ENCODE data around the gene VAMP2.

The VAMP2 gene

DNA sequence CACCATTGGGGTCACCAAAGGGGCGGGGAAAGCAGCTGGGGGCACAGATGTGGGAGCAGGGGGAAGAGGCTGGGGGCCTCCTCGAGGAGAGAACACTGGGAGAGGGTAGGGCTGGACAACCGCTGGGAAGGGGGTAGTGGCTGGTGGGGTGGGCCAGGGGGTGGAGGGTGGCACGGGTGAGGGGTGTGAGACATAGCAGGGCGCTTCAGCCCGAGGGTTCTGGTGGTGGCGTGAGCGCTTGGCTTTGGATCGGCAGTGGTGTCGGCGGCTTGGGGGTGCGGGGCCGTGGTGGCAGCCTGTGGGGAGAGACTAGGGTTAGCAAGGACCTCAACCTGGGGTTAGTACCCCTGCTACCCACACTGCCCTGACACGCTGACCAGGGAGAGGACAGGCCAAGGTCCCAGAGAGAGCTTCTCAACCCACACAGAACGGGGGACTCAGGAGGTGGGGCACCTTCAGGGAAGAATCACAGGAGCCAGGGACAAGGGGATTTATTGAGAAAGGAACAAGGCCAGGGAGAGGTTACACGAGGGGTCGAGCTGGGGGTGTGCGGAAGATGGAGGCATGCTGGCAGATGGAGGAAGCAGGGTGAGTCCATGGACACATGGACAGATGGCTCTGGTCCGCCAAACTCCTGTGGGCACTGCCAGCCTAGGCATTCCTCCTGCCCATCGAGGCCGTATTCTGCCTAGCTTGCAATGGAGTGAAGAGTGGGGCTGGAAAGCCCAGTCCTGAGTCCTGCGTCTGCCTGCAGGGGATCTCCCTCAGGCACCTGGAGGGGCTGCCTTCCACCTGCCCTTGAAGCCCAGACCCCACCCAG, 19.0 kb downstream of the VAMP2 start:
- no peak for ATAC-seq
- no peak for TF ChIP-seq PATZ1 (CRISPR knock-in tag; IDR thresholded peaks at IDR 0.05; ENCODE audit: borderline replicate concordance)
- no peak for TF ChIP-seq GLIS3 (CRISPR knock-in tag; IDR thresholded peaks at IDR 0.05)
- TF ChIP-seq RARB (CRISPR knock-in tag; IDR thresholded peaks at IDR 0.05) = no peak
- no peak for TF ChIP-seq TOX (CRISPR knock-in tag; IDR thresholded peaks at IDR 0.05; ENCODE audit: borderline replicate concordance)
- no peak for TF ChIP-seq OSR1 (CRISPR knock-in tag; IDR thresholded peaks at IDR 0.05)
- TF ChIP-seq ZNF8 (CRISPR knock-in tag; IDR thresholded peaks at IDR 0.05) = no peak
- no peak for TF ChIP-seq POU6F1 (CRISPR knock-in tag; IDR thresholded peaks at IDR 0.05; ENCODE audit: borderline replicate concordance, low read depth)
- no peak for TF ChIP-seq SNAI2 (CRISPR knock-in tag; IDR thresholded peaks at IDR 0.05)
- TF ChIP-seq, protein P1, sequence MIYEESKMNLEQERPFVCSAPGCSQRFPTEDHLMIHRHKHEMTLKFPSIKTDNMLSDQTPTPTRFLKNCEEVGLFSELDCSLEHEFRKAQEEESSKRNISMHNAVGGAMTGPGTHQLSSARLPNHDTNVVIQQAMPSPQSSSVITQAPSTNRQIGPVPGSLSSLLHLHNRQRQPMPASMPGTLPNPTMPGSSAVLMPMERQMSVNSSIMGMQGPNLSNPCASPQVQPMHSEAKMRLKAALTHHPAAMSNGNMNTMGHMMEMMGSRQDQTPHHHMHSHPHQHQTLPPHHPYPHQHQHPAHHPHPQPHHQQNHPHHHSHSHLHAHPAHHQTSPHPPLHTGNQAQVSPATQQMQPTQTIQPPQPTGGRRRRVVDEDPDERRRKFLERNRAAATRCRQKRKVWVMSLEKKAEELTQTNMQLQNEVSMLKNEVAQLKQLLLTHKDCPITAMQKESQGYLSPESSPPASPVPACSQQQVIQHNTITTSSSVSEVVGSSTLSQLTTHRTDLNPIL (CRISPR knock-in tag; IDR thresholded peaks at IDR 0.05; ENCODE audit: low read depth) = no peak
- TF ChIP-seq, protein P2, sequence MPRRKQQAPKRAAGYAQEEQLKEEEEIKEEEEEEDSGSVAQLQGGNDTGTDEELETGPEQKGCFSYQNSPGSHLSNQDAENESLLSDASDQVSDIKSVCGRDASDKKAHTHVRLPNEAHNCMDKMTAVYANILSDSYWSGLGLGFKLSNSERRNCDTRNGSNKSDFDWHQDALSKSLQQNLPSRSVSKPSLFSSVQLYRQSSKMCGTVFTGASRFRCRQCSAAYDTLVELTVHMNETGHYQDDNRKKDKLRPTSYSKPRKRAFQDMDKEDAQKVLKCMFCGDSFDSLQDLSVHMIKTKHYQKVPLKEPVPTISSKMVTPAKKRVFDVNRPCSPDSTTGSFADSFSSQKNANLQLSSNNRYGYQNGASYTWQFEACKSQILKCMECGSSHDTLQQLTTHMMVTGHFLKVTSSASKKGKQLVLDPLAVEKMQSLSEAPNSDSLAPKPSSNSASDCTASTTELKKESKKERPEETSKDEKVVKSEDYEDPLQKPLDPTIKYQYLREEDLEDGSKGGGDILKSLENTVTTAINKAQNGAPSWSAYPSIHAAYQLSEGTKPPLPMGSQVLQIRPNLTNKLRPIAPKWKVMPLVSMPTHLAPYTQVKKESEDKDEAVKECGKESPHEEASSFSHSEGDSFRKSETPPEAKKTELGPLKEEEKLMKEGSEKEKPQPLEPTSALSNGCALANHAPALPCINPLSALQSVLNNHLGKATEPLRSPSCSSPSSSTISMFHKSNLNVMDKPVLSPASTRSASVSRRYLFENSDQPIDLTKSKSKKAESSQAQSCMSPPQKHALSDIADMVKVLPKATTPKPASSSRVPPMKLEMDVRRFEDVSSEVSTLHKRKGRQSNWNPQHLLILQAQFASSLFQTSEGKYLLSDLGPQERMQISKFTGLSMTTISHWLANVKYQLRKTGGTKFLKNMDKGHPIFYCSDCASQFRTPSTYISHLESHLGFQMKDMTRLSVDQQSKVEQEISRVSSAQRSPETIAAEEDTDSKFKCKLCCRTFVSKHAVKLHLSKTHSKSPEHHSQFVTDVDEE (CRISPR knock-in tag; IDR thresholded peaks at IDR 0.05) = no peak
- TF ChIP-seq TCF4 (CRISPR knock-in tag; IDR thresholded peaks at IDR 0.05; ENCODE audit: borderline replicate concordance) = no peak
- TF ChIP-seq, protein P3, sequence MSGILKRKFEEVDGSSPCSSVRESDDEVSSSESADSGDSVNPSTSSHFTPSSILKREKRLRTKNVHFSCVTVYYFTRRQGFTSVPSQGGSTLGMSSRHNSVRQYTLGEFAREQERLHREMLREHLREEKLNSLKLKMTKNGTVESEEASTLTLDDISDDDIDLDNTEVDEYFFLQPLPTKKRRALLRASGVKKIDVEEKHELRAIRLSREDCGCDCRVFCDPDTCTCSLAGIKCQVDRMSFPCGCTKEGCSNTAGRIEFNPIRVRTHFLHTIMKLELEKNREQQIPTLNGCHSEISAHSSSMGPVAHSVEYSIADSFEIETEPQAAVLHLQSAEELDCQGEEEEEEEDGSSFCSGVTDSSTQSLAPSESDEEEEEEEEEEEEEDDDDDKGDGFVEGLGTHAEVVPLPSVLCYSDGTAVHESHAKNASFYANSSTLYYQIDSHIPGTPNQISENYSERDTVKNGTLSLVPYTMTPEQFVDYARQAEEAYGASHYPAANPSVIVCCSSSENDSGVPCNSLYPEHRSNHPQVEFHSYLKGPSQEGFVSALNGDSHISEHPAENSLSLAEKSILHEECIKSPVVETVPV (CRISPR knock-in tag; IDR thresholded peaks at IDR 0.05) = no peak
- no peak for TF ChIP-seq ZNF70 (CRISPR knock-in tag; IDR thresholded peaks at IDR 0.05)
- TF ChIP-seq ZNF565 (CRISPR knock-in tag; conservative IDR thresholded peaks at IDR 0.05; ENCODE audit: low read depth) = no peak
- no peak for TF ChIP-seq ESRRG (CRISPR knock-in tag; IDR thresholded peaks at IDR 0.05)
- TF ChIP-seq ZFP3 (CRISPR knock-in tag; IDR thresholded peaks at IDR 0.05) = no peak

DNA sequence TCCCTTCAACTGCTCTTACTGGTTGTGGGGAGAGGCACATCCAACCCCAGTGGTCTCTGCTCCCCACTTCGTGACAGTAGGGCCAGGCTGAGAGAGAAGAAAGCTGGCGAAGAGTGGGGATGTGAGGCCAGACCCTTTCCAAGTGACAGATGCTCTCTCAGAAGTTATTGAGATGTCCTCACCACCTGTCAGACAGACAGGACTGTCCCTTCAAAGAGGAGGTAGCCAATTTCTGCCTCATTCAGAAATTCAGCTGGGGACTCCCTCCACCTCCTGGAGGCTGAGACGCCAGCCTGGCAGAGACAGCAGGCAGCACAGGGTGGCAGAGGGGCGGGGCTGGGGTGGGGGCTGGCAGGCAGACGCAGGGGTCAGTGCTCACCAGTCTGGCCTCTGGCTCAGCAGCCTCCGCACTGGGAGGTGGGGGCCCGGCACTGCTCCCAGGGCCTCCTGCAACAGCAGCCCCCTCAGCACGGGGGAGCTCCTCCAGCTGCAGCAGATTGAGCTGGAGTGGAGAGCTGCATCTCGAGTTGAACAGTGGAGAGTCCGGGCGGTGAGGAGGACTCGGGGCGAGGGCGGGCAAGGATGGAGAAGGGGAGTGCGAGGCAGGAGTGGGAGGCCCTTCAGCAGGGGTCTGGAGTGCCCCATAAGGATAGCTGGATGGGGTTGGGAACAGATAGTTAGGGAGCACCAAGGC, 19.7 kb downstream of the VAMP2 start:
- no peak for ATAC-seq
- TF ChIP-seq TOX (CRISPR knock-in tag; IDR thresholded peaks at IDR 0.05; ENCODE audit: borderline replicate concordance) (no peak), ZFP3 (CRISPR knock-in tag; IDR thresholded peaks at IDR 0.05) (no peak), ESRRG (CRISPR knock-in tag; IDR thresholded peaks at IDR 0.05) (no peak), OSR1 (CRISPR knock-in tag; IDR thresholded peaks at IDR 0.05) (no peak), PPARA (CRISPR knock-in tag; IDR thresholded peaks at IDR 0.05; ENCODE audit: borderline replicate concordance) (no peak), ARNTL (CRISPR knock-in tag; IDR thresholded peaks at IDR 0.05; ENCODE audit: borderline replicate concordance, low read depth) (no peak), CSDC2 (CRISPR knock-in tag; IDR thresholded peaks at IDR 0.05) (no peak), ISL1 (CRISPR knock-in tag; IDR thresholded peaks at IDR 0.05) (no peak), PATZ1 (CRISPR knock-in tag; IDR thresholded peaks at IDR 0.05; ENCODE audit: borderline replicate concordance) (no peak)
- TF ChIP-seq, protein P2 (CRISPR knock-in tag; IDR thresholded peaks at IDR 0.05) = no peak
- TF ChIP-seq, protein P1 (CRISPR knock-in tag; IDR thresholded peaks at IDR 0.05; ENCODE audit: low read depth) = no peak

Data from SK-N-SH treated with all-trans-retinoic acid at 6 μM for 48 hours (cell line).